HL-60 (cell line): ENCODE data around the gene POU2F2.

Experiments
- DNase-seq, 2 experiments: peaks; one replicate each; pipeline ENCODE4 v3.0.0-alpha.2; 2010 to 2020; ENCODE audit warnings: low read depth in 1 of 2, low spot score in 1 of 2
- H3K27ac ChIP-seq: fragments of 250-450 bp; sonication (Bioruptor Pico); replicated peaks from 2 replicates; pipeline ENCODE4 v1.5.1; 2020; ENCODE audit warnings: mild to moderate bottlenecking, moderate library complexity
- H3K27me3 ChIP-seq: fragments of 250-450 bp; sonication (Bioruptor Pico); 2 replicates; pipeline ENCODE4 v1.5.1; 2021; ENCODE audit warnings: mild to moderate bottlenecking, moderate library complexity; ENCODE audit not compliant: insufficient read depth, poor library complexity, severe bottlenecking
- H3K4me3 ChIP-seq: replicated peaks from 2 replicates; pipeline ENCODE4 v1.5.1; 2011; ENCODE audit warnings: mild to moderate bottlenecking, control low read depth, low read length; ENCODE audit not compliant: insufficient read depth
- CTCF ChIP-seq: IDR thresholded peaks from one replicate; pipeline ENCODE4 v1.5.1; 2011; ENCODE audit warnings: low read length, control low read depth, inconsistent platforms; ENCODE audit not compliant: insufficient read depth
- GABPA ChIP-seq: IDR thresholded peaks from 2 replicates; pipeline ENCODE4 v1.6.1; 2012; ENCODE audit warnings: low read depth
- POLR2AphosphoS5 ChIP-seq: IDR thresholded peaks from 2 replicates; pipeline ENCODE4 v1.6.1; 2012; ENCODE audit warnings: low read depth
- REST ChIP-seq: IDR thresholded peaks from 2 replicates; pipeline ENCODE4 v1.6.1; 2012; ENCODE audit warnings: low read depth; ENCODE audit not compliant: insufficient replicate concordance
- SPI1 ChIP-seq: IDR thresholded peaks from 2 replicates; pipeline ENCODE4 v1.6.1; 2012; ENCODE audit warnings: low read depth, mild to moderate bottlenecking, borderline replicate concordance

Gene POU2F2

GRCh38 chr19:42068756-42069571 is 63.3 kb downstream of the POU2F2 start:
- Histone ChIP-seq H3K4me3 (no peak overlapping the region), H3K27me3 (peaks cover 12% of the 10 kb centered on the region), H3K27ac (no peak overlapping the region)
- no peak for DNase-seq
- TF ChIP-seq REST: no peak
- no peak for TF ChIP-seq CTCF
- no peak for TF ChIP-seq SPI1
- no peak for TF ChIP-seq POLR2AphosphoS5
- TF ChIP-seq GABPA: no peak

- peaks cover 12% of the 10 kb centered on the region for H3K27me3 ChIP-seq
- H3K4me3 ChIP-seq: no peak overlapping the region
- TF ChIP-seq GABPA (no peak), REST (no peak), CTCF (no peak), SPI1 (no peak), POLR2AphosphoS5 (no peak)
- no peak overlapping the region for H3K27ac ChIP-seq
- no peak for DNase-seq
Measured at GRCh38 chr19:42068361-42068755, 63.9 kb downstream of the POU2F2 start.

DNA sequence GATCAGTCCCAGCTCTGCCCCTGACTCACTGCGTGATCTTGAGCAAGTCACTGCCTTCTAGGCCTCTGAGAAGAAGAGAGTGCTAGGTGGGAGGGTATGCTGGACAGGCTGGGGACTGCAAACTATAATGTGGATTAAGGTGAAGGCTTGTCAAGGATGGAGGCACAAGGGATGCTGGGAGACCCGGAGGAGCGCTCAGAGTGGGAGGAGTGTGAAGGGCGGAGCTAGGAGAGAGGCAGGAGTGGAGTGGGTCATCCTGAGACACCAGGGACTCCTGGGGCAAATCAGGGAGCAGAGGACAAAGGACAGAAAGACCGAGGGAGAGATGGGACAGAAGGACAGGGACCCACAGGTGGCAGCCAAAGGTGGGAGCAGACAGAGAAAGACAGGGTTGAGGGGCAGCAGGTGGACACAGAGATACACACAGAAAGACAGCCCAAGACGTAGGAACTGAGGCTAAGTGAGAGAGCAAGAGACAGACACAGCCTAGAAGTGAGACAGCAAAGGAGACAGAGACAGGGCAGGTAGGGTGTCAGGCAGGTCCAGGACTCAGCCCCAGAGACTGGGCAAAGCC is 64.8 kb downstream of the POU2F2 start:
- DNase-seq: no peak
- no peak for TF ChIP-seq GABPA
- TF ChIP-seq REST: no peak
- TF ChIP-seq CTCF: no peak
- TF ChIP-seq POLR2AphosphoS5: no peak
- no peak for TF ChIP-seq SPI1
- Histone ChIP-seq H3K4me3 (no peak overlapping the region), H3K27ac (no peak overlapping the region), H3K27me3 (peaks cover 12% of the 10 kb centered on the region)
